Prostate gland (tissue), 2 donors: ENCODE measurements around the gene ADAM15. TPM values are rescaled to one million over a fixed set of nuclear protein-coding genes. Genes with fewer than 3 reads are reported as not detected.

ENCODE experiments used
- DNase-seq: peaks from one replicate; pipeline ENCODE4 v3.0.0-alpha.2; 2019; ENCODE audit warnings: low spot score
- H3K27ac ChIP-seq, 2 donors: fragments of 200-600 bp; sonication (generic); 2 replicates each; pipeline ENCODE4 v1.5.1; 2017 to 2019
- H3K27me3 ChIP-seq: fragments of 200-600 bp; sonication (generic); replicated peaks from 2 replicates; pipeline ENCODE4 v1.5.1; 2019; ENCODE audit not compliant: insufficient read depth
- H3K36me3 ChIP-seq, 2 donors: fragments of 200-600 bp; sonication (generic); 1 replicate in 1 of 2; 2 replicates in 1 of 2; pipeline versions ENCODE4 v1.5.1 to v1.8.1; 2017 to 2019
- H3K4me1 ChIP-seq: fragments of 200-600 bp; sonication (generic); replicated peaks from 2 replicates; pipeline ENCODE4 v1.5.1; 2019
- H3K4me3 ChIP-seq, 2 donors: fragments of 200-600 bp; sonication (generic); 2 replicates each; pipeline ENCODE4 v1.5.1; 2017 to 2019
- H3K9me3 ChIP-seq: fragments of 200-600 bp; sonication (generic); 2 replicates; pipeline ENCODE4 v1.5.1; 2017
- CTCF ChIP-seq, 4 experiments: fragments of 200-600 bp in 2 of 4; fragments of 450-650 bp in 2 of 4; sonication (generic) in 2 of 4; IDR thresholded peaks; 1 replicate in 3 of 4; 2 replicates in 1 of 4; pipeline ENCODE4 v1.5.1; 2016 to 2019; ENCODE audit warnings: antibody characterized with exemption in 4 of 4, mild to moderate bottlenecking in 2 of 4, moderate library complexity in 2 of 4
- POLR2A ChIP-seq: fragments of 450-650 bp; IDR thresholded peaks from one replicate; pipeline ENCODE4 v1.6.1; 2016; ENCODE audit warnings: antibody characterized with exemption, mild to moderate bottlenecking
- POLR2AphosphoS5 ChIP-seq: sonication (generic); formaldehyde crosslinking; IDR thresholded peaks from one replicate; pipeline ENCODE4 v1.6.1; 2017; ENCODE audit warnings: antibody characterized with exemption
- WGBS: methylation state at CpG from one replicate; pipeline ENCODE4 v1.1.5; 2018; 5-methylcytosine and 5-hydroxymethylcytosine counted together
- intact Hi-C: fragments of 100-400 bp; cut with DNase I; formaldehyde crosslinking; loops from one replicate; pipeline ENCODE4 v1.14.2; 2022
- total RNA-seq, 2 donors: library from RNA; depleted of rRNA; stranded (reverse); fragments of >200 nt; gene quantifications; one replicate each; pipeline ENCODE4 v1.1.0, GENCODE V29; 2016

Gene ADAM15
- total RNA-seq, 2 donors from 2014 or later, result 72.5 to 138 TPM

DNA sequence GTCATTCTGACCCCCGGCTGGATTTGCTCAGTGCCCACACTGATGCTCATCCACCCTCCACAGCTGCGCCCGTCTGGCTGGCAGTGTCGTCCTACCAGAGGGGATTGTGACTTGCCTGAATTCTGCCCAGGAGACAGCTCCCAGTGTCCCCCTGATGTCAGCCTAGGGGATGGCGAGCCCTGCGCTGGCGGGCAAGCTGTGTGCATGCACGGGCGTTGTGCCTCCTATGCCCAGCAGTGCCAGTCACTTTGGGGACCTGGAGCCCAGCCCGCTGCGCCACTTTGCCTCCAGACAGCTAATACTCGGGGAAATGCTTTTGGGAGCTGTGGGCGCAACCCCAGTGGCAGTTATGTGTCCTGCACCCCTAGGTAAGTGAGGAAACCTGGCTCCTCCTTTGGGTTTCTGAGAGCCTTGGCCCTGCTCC, 6.7 kb downstream of the ADAM15 start:
- 95% methylated on average over 7 of the region's 13 CpGs for WGBS

DNA sequence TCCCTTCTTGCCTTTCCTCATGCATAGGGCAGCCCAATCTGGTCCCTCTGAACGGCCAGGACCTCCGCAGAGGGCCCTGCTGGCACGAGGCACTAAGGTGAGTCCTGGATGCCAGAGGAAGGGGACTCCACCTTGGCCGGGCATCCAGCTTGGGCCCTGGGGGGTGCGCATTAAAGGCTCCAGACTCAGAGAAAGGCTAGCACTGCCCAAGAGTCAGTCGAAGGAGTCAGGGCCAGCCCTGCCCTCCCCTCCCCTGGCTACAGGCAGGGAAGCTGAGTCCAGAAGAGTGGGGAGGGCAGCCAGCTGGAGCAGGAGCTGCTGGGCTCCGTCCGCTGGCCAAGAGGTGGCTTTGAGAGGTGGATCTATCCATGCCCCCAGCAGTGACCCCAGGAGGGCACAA, 9.6 kb downstream of the ADAM15 start:
- no peak overlapping the region for H3K4me3 ChIP-seq
- H3K27me3 ChIP-seq, result no peaks in the 10 kb centered on the region
- intact Hi-C loops, result loop anchor here (10.0 kb wide), 1 partner anchor 506 kb away; the partner anchor contains the start of gene UBE2Q1
- WGBS, result 81% methylated on average over 8 of the region's 8 CpGs
- H3K36me3 ChIP-seq, result peaks cover 0 to 16% of the 10 kb centered on the region in 2 donors
- no peaks in the 10 kb centered on the region for H3K9me3 ChIP-seq
- no peak for TF ChIP-seq CTCF (IDR thresholded peaks at IDR 0.05)
- TF ChIP-seq POLR2AphosphoS5, result no peak
- TF ChIP-seq POLR2A, result no peak
- H3K4me1 ChIP-seq, result peaks cover 10% of the 10 kb centered on the region
- H3K27ac ChIP-seq, result no peak overlapping the region
- DNase-seq, result no peak

More for the DNA sequence above, 6.7 kb downstream of the ADAM15 start:
- Histone ChIP-seq H3K27me3 (no peaks in the 10 kb centered on the region), H3K4me1 (peaks cover 4% of the 10 kb centered on the region), H3K9me3 (no peaks in the 10 kb centered on the region), H3K27ac (no peak overlapping the region), H3K36me3 (peaks cover 0 to 16% of the 10 kb centered on the region in 2 donors), H3K4me3 (no peak overlapping the region)
- DNase-seq, result no peak
- intact Hi-C loops, result no loop called here
- TF ChIP-seq POLR2A, result no peak
- TF ChIP-seq POLR2AphosphoS5, result no peak
- TF ChIP-seq CTCF (IDR thresholded peaks at IDR 0.05), result no peak

- 34% methylated on average over 20 of the region's 21 CpGs for WGBS
- Histone ChIP-seq H3K36me3 (peaks cover 0 to 12% of the 10 kb centered on the region in 2 donors), H3K4me3 (no peak overlapping the region), H3K27ac (no peak overlapping the region), H3K27me3 (no peaks in the 10 kb centered on the region), H3K4me1 (peaks cover 10% of the 10 kb centered on the region), H3K9me3 (no peaks in the 10 kb centered on the region)
- no peak for TF ChIP-seq POLR2A
- TF ChIP-seq CTCF (IDR thresholded peaks at IDR 0.05), result peak; percentile 98 to 99 (median 98)
- peak; percentile 50 for TF ChIP-seq POLR2AphosphoS5
- intact Hi-C loops, result loop anchor here (10.0 kb wide), 1 partner anchor 507 kb away; the partner anchor contains the start of gene UBE2Q1
- peak; percentile 71 for DNase-seq
Observed at GRCh38 chr1:155061381-155062150, 10.4 kb downstream of the ADAM15 start.

GRCh38 chr1:155062151-155062686, 11.1 kb downstream of the ADAM15 start:
- Histone ChIP-seq H3K27ac (peak overlapping the region in 1 of 2 donors; percentile 89), H3K27me3 (no peaks in the 10 kb centered on the region), H3K9me3 (no peaks in the 10 kb centered on the region), H3K36me3 (peaks cover 0 to 12% of the 10 kb centered on the region in 2 donors), H3K4me1 (peaks cover 10% of the 10 kb centered on the region), H3K4me3 (no peak overlapping the region)
- no peak for DNase-seq
- intact Hi-C loops, result loop anchor here (10.0 kb wide), 1 partner anchor 507 kb away; the partner anchor contains the start of gene UBE2Q1
- TF ChIP-seq POLR2AphosphoS5 (no peak), POLR2A (no peak), CTCF (IDR thresholded peaks at IDR 0.05) (no peak)
- WGBS, result 33% methylated on average over 27 of the region's 29 CpGs
